Lower leg skin (tissue), 3 donors: ENCODE results near the gene RAB41.

Experiments used
- CTCF ChIP-seq, 3 donors: fragments of 450-650 bp; IDR thresholded peaks; one replicate each; pipeline ENCODE4 v1.5.1; 2016; ENCODE audit warnings: antibody characterized with exemption in 3 of 3, mild to moderate bottlenecking in 3 of 3, moderate library complexity in 2 of 3
- POLR2A ChIP-seq, 2 donors: fragments of 450-650 bp; IDR thresholded peaks; one replicate each; pipeline ENCODE4 v1.6.1; 2016 to 2017; ENCODE audit warnings: antibody characterized with exemption in 2 of 2, mild to moderate bottlenecking in 1 of 2, moderate library complexity in 1 of 2

- TF ChIP-seq CTCF (IDR thresholded peaks at IDR 0.05), result no peak
- no peak for TF ChIP-seq POLR2A (IDR thresholded peaks at IDR 0.05)
Measured at GRCh38 chrX:70252491-70252890, 29.5 kb upstream of the RAB41 start.
